ENCODE results near the gene MRPL53. TPM values are rescaled to one million over a fixed set of nuclear protein-coding genes. Genes with fewer than 3 reads are reported as not detected.

MRPL53 gene
- total RNA-seq, 1 experiment from 2014 or later = 65.4 TPM

DNA sequence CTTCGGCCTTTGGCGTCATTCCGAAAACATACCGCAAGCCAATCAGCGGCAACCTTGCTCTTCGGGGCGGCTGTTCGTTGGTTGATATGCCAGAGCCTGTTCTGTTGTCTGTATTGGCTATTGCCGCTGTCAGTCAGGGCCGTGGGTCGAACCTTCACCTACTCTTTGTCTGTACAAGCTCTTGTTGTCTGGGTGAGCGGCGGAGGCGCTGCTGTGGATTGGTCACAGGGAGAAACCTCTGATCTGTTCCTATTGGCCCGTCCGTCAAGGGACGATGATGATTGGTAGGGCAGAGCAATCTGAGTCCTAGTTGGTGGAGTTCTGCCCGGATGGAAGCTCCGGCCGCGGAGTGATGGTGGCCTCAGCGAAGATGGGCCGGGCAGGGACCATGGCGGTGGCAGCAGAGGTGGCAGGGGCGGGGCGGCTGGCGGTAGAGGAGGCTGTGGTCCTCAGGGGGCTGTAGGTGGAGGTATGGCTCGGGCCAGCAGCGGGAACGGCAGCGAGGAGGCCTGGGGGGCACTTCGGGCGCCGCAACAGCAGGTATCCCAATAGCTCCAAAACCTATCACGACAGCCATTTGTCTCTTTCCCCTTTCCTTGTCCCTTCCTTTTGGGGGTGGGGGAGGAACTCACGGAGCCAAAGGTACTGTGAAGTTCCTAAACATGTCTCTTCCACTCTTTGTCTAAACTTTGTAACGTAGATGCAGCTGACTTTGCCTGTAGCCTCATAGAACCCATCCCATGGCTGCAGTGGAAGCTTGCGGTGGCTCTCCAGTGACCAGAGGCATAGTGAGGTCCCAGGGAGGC, 14.1 kb downstream of the MRPL53 start, which contains the start of gene WBP1:
TSS of gene WBP1 (plus strand) at position 307 of the 806 bp plus-strand sequence. CDS start at position 472, 165 bp downstream.
- ChIA-PET CTCF (interaction anchor here (0.7 to 1.2 kb wide), 4 partner anchors 13 to 631 kb away, joined by 3 to 6 read pairs (median 3); partner anchors contain the start of genes AUP1 and HTRA2), RAD21 (ENCODE audit: low non-redundant PET in 1 of 2, low total read pairs in 2 of 2, uncharacterized antibody in 2 of 2, unreplicated experiment in 2 of 2) (interaction anchor here (0.5 to 0.7 kb wide), 2 partner anchors 13 to 15 kb away, joined by 3 read pairs; no protein-coding TSS in a partner anchor), POLR2A (interaction anchor here (0.7 to 2.0 kb wide), 8 partner anchors 10 to 49 kb away, joined by 3 to 21 read pairs (median 6); partner anchors contain the start of genes MRPL53, PCGF1 and TTC31)
- H3K4me2 ChIP-seq (ENCODE audit: low read length) = peak within 1 kb of the TSS; percentile 98
- peak; percentile 87 for ATAC-seq
- H3K4me1 ChIP-seq (ENCODE audit: control insufficient read depth in 1 of 2, insufficient read depth in 2 of 2, low read length in 2 of 2) = peaks cover 12 to 42% of the 10 kb centered on the region in 2 experiments
- no peaks in the 10 kb centered on the region for H4K20me1 ChIP-seq (ENCODE audit: insufficient read depth)
- peaks cover 6 to 19% of the 10 kb centered on the region in 2 experiments; a peak in 2 of 4 replicates for H3K36me3 ChIP-seq (ENCODE audit: control insufficient read depth in 1 of 2, insufficient read depth in 2 of 2, low read length in 2 of 2)
- H3K4me3 ChIP-seq (replicated peaks in 1 of 2; ENCODE audit: low read depth in 1 of 2, low read length in 2 of 2) = peak within 1 kb of the TSS; percentile 70 to 98
- H3K9me2 ChIP-seq (ENCODE audit: insufficient read depth) = no peaks in the 10 kb centered on the region
- intact Hi-C loops (cut with micrococcal nuclease) = loop anchor here (1.0 to 10.0 kb wide), 2 partner anchors 25 to 1224 kb away; partner anchors contain the start of genes CCT7, PRADC1 and TTC31
- TSS peak; percentile 49 for BruUV-seq (replicated peaks)
- H3K27me3 ChIP-seq (ENCODE audit: insufficient read depth, low read length) = no peaks in the 10 kb centered on the region
- peak; percentile 100 for DNase-seq (ENCODE audit: low read depth, low spot score)
- H3K79me2 ChIP-seq (ENCODE audit: insufficient read depth, low read length) = peaks cover 15% of the 10 kb centered on the region; the same call in 1 of the 2 replicates
- peak within 1 kb of the TSS; percentile 89 for H3K27ac ChIP-seq (ENCODE audit: low read depth, low read length)
- no peaks in the 10 kb centered on the region for H3K9me3 ChIP-seq (ENCODE audit: control insufficient read depth in 1 of 2, insufficient read depth in 1 of 2, low read depth in 1 of 2, low read length in 2 of 2)
- H2AFZ ChIP-seq (ENCODE audit: low read depth, low read length, poor library complexity, severe bottlenecking) = no peak within 1 kb of the TSS
- H3K9ac ChIP-seq (ENCODE audit: low read length) = peak within 1 kb of the TSS; percentile 82
- TF ChIP-seq CEBPB (IDR thresholded peaks at IDR 0.05; ENCODE audit: low read depth) (no peak), ZNF274 (IDR thresholded peaks at IDR 0.05; ENCODE audit: low read depth, low read length) (no peak), POLR2A (IDR thresholded peaks at IDR 0.05; ENCODE audit: borderline replicate concordance, extremely low read depth, insufficient read depth, insufficient read length) (peak; percentile 6), CTCF (IDR thresholded peaks at IDR 0.05 in 2 of 3, conservative IDR thresholded peaks at IDR 0.05 in 1 of 3; ENCODE audit: borderline replicate concordance in 1 of 3, insufficient read depth in 1 of 3, low read depth in 2 of 3, low read length in 2 of 3) (no peak), EGR1 (IDR thresholded peaks at IDR 0.05; ENCODE audit: low read depth) (no peak), SRF (IDR thresholded peaks at IDR 0.05; ENCODE audit: low read depth) (no peak), EZH2phosphoT487 (IDR thresholded peaks at IDR 0.05; ENCODE audit: borderline replicate concordance) (no peak), ZFX (IDR thresholded peaks at IDR 0.05) (no peak), SP1 (IDR thresholded peaks at IDR 0.05; ENCODE audit: low read depth) (no peak), SIN3A (IDR thresholded peaks at IDR 0.05; ENCODE audit: low read depth) (no peak), TCF7L2 (IDR thresholded peaks at IDR 0.05; ENCODE audit: borderline replicate concordance, extremely low read depth, insufficient read depth, insufficient read length) (peak; percentile 36), FOSL1 (IDR thresholded peaks at IDR 0.05; ENCODE audit: low read depth) (no peak), ELF1 (IDR thresholded peaks at IDR 0.05; ENCODE audit: borderline replicate concordance, low read depth) (no peak), POLR2AphosphoS5 (IDR thresholded peaks at IDR 0.05; ENCODE audit: low read depth, low read length) (peak; percentile 21), CBX3 (IDR thresholded peaks at IDR 0.05; ENCODE audit: low read depth) (no peak), YY1 (IDR thresholded peaks at IDR 0.05; ENCODE audit: extremely low read depth, insufficient replicate concordance, low read depth, low read length) (peak; percentile 57), RAD21 (IDR thresholded peaks at IDR 0.05; ENCODE audit: low read depth) (no peak), JUND (IDR thresholded peaks at IDR 0.05) (no peak), EZH2 (IDR thresholded peaks at IDR 0.05) (no peak)
- TF ChIP-seq, protein P1, sequence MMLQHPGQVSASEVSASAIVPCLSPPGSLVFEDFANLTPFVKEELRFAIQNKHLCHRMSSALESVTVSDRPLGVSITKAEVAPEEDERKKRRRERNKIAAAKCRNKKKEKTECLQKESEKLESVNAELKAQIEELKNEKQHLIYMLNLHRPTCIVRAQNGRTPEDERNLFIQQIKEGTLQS (IDR thresholded peaks at IDR 0.05) = no peak
- TF ChIP-seq, protein P2, sequence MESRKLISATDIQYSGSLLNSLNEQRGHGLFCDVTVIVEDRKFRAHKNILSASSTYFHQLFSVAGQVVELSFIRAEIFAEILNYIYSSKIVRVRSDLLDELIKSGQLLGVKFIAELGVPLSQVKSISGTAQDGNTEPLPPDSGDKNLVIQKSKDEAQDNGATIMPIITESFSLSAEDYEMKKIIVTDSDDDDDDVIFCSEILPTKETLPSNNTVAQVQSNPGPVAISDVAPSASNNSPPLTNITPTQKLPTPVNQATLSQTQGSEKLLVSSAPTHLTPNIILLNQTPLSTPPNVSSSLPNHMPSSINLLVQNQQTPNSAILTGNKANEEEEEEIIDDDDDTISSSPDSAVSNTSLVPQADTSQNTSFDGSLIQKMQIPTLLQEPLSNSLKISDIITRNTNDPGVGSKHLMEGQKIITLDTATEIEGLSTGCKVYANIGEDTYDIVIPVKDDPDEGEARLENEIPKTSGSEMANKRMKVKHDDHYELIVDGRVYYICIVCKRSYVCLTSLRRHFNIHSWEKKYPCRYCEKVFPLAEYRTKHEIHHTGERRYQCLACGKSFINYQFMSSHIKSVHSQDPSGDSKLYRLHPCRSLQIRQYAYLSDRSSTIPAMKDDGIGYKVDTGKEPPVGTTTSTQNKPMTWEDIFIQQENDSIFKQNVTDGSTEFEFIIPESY (IDR thresholded peaks at IDR 0.05; ENCODE audit: extremely low read depth, insufficient replicate concordance, low read length) = no peak
- TF ChIP-seq, protein P3, sequence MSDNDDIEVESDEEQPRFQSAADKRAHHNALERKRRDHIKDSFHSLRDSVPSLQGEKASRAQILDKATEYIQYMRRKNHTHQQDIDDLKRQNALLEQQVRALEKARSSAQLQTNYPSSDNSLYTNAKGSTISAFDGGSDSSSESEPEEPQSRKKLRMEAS (IDR thresholded peaks at IDR 0.05) = no peak
